Measurements from ENCODE around the gene ESAM.

DNA sequence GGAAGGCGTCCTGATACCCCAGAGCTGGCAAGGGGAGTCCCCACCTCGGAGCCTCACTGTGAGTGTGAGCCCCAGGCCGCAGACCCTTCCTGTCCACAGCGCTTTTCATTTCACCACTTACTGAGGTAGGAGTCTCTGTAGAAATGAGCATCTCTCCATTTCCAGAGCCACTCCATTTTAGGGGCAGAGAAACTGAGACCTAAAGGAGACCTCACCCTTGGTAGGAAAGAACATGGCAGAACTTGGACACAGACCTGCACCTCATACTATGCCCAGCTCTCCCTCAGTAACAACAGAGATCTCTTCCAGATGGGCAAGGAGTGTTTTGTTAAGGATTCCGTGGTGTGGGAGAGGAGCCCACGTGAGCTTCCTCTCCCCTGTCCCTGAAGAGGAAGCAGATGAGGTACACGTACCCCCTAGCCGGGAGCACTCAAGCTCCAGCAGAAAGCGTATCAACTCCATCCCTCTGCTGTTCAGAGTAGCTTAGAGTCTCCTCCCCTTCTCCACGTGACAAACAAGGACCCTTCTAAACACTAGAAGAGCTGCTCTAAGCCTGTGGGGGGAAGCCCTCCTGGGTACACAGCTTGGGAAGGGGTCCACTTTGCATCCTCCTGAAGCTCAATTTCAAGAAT is 9.5 kb downstream of the ESAM start:
- TF ChIP-seq, protein P1, sequence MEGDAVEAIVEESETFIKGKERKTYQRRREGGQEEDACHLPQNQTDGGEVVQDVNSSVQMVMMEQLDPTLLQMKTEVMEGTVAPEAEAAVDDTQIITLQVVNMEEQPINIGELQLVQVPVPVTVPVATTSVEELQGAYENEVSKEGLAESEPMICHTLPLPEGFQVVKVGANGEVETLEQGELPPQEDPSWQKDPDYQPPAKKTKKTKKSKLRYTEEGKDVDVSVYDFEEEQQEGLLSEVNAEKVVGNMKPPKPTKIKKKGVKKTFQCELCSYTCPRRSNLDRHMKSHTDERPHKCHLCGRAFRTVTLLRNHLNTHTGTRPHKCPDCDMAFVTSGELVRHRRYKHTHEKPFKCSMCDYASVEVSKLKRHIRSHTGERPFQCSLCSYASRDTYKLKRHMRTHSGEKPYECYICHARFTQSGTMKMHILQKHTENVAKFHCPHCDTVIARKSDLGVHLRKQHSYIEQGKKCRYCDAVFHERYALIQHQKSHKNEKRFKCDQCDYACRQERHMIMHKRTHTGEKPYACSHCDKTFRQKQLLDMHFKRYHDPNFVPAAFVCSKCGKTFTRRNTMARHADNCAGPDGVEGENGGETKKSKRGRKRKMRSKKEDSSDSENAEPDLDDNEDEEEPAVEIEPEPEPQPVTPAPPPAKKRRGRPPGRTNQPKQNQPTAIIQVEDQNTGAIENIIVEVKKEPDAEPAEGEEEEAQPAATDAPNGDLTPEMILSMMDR (IDR thresholded peaks at IDR 0.05; ENCODE audit: low read depth, low read length, missing input control), result no peak
- TF ChIP-seq SP1 (IDR thresholded peaks at IDR 0.05) (no peak), GABPA (IDR thresholded peaks at IDR 0.05 in 1 of 2, conservative IDR thresholded peaks at IDR 0.05 in 1 of 2) (no peak), JUND (IDR thresholded peaks at IDR 0.05) (no peak), YY1 (IDR thresholded peaks at IDR 0.05) (no peak), FOXA1 (IDR thresholded peaks at IDR 0.05) (no peak), TAF1 (conservative IDR thresholded peaks at IDR 0.05) (no peak), RAD21 (IDR thresholded peaks at IDR 0.05) (no peak), RXRA (IDR thresholded peaks at IDR 0.05) (no peak)
- TF ChIP-seq, protein P2, sequence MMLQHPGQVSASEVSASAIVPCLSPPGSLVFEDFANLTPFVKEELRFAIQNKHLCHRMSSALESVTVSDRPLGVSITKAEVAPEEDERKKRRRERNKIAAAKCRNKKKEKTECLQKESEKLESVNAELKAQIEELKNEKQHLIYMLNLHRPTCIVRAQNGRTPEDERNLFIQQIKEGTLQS (IDR thresholded peaks at IDR 0.05), result no peak
- TF ChIP-seq, protein P3, sequence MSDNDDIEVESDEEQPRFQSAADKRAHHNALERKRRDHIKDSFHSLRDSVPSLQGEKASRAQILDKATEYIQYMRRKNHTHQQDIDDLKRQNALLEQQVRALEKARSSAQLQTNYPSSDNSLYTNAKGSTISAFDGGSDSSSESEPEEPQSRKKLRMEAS (IDR thresholded peaks at IDR 0.05), result no peak
- TF ChIP-seq, protein P4, sequence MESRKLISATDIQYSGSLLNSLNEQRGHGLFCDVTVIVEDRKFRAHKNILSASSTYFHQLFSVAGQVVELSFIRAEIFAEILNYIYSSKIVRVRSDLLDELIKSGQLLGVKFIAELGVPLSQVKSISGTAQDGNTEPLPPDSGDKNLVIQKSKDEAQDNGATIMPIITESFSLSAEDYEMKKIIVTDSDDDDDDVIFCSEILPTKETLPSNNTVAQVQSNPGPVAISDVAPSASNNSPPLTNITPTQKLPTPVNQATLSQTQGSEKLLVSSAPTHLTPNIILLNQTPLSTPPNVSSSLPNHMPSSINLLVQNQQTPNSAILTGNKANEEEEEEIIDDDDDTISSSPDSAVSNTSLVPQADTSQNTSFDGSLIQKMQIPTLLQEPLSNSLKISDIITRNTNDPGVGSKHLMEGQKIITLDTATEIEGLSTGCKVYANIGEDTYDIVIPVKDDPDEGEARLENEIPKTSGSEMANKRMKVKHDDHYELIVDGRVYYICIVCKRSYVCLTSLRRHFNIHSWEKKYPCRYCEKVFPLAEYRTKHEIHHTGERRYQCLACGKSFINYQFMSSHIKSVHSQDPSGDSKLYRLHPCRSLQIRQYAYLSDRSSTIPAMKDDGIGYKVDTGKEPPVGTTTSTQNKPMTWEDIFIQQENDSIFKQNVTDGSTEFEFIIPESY (IDR thresholded peaks at IDR 0.05), result no peak

Measured in liver (tissue), 3 donors.